HEK293 (cell line): ENCODE measurements around the gene GALNT15.

ENCODE experiments used
- CTCF ChIA-PET: fragments of 350-600 bp; formaldehyde crosslinking; extraction: SDS; loops from one replicate; lab custom pipeline; 2021; ENCODE audit warnings: antibody characterized with exemption; lab: Yijun Ruan, JAX
- POLR2A ChIA-PET: fragments of 300-600 bp; formaldehyde crosslinking; extraction: SDS; loops from one replicate; lab custom pipeline; 2020; ENCODE audit warnings: antibody characterized with exemption, inconsistent platforms; lab: Yijun Ruan, JAX
- H3K27ac ChIP-seq: fragments of 200-500 bp; sonication (Bioruptor generic); 2 replicates; pipeline ENCODE4 v1.5.1; 2014; ENCODE audit warnings: low read depth, low read length, control low read depth, inconsistent platforms; ENCODE audit errors: extremely low read depth
- H3K36me3 ChIP-seq, 2 experiments: fragments of 200-500 bp in 1 of 2; sonication (Bioruptor generic) in 1 of 2; 1 replicate in 1 of 2; 2 replicates in 1 of 2; pipeline ENCODE4 v1.5.1; 2014 to 2017; ENCODE audit warnings: inconsistent platforms in 2 of 2, low read length in 2 of 2; ENCODE audit not compliant: control insufficient read depth in 2 of 2, insufficient read depth in 1 of 2
- H3K4me1 ChIP-seq: fragments of 200-500 bp; sonication (Bioruptor generic); 2 replicates; pipeline ENCODE4 v1.5.1; 2014; ENCODE audit warnings: mild to moderate bottlenecking, low read length, inconsistent platforms; ENCODE audit not compliant: control insufficient read depth, insufficient read depth
- H3K4me3 ChIP-seq: 2 replicates; pipeline ENCODE4 v1.5.1; 2011; ENCODE audit warnings: low read depth, mild to moderate bottlenecking, control low read depth, low read length, moderate library complexity
- H3K9me3 ChIP-seq: fragments of 200-500 bp; sonication (Bioruptor generic); 2 replicates; pipeline ENCODE4 v1.5.1; 2014; ENCODE audit warnings: low read depth, low read length, inconsistent platforms; ENCODE audit not compliant: control insufficient read depth, insufficient read depth
- HOXD13 ChIP-seq: sonication (generic); formaldehyde crosslinking; IDR thresholded peaks from 2 replicates; pipeline ENCODE4 v1.8.0; 2022; ENCODE audit warnings: missing genetic modification reagents, borderline replicate concordance
- IKZF3 ChIP-seq: fragments of 450-650 bp; IDR thresholded peaks from 2 replicates; pipeline ENCODE4 v1.5.0; 2018; ENCODE audit warnings: missing biosample characterization, mild to moderate bottlenecking, missing genetic modification characterization, moderate library complexity
- KLF1 ChIP-seq: fragments of 450-650 bp; formaldehyde crosslinking; IDR thresholded peaks from 2 replicates; pipeline ENCODE4 v1.5.1; 2016; ENCODE audit warnings: missing biosample characterization, missing genetic modification characterization
- KLF16 ChIP-seq: fragments of 450-650 bp; formaldehyde crosslinking; IDR thresholded peaks from 2 replicates; pipeline ENCODE4 v1.5.1; 2017; ENCODE audit warnings: missing biosample characterization, missing genetic modification characterization
- MZF1 ChIP-seq: fragments of 450-650 bp; formaldehyde crosslinking; IDR thresholded peaks from 2 replicates; pipeline ENCODE4 v1.5.1; 2017; ENCODE audit warnings: missing biosample characterization, missing genetic modification characterization, borderline replicate concordance
- TCF7L2 ChIP-seq: IDR thresholded peaks from 2 replicates; pipeline ENCODE4 v1.6.1; 2011; ENCODE audit warnings: low read depth, mild to moderate bottlenecking, inconsistent platforms, low read length, moderate library complexity, borderline replicate concordance
- ZNF175 ChIP-seq: fragments of 450-650 bp; formaldehyde crosslinking; IDR thresholded peaks from 2 replicates; pipeline ENCODE4 v1.5.1; 2016; ENCODE audit warnings: missing biosample characterization, missing genetic modification characterization
- ZNF23 ChIP-seq: fragments of 450-650 bp; formaldehyde crosslinking; IDR thresholded peaks from 2 replicates; pipeline ENCODE4 v1.5.1; 2016; ENCODE audit warnings: missing biosample characterization, missing genetic modification characterization, borderline replicate concordance
- ZNF341 ChIP-seq: fragments of 450-650 bp; formaldehyde crosslinking; IDR thresholded peaks from 2 replicates; pipeline ENCODE4; 2016; ENCODE audit warnings: low read depth, missing biosample characterization, missing genetic modification characterization
- ZNF433 ChIP-seq: fragments of 450-650 bp; formaldehyde crosslinking; IDR thresholded peaks from 2 replicates; pipeline ENCODE4 v1.5.1; 2016; ENCODE audit warnings: missing biosample characterization, missing genetic modification characterization, low read depth
- ZNF701 ChIP-seq: fragments of 450-650 bp; formaldehyde crosslinking; IDR thresholded peaks from 2 replicates; pipeline ENCODE4 v1.5.1; 2016; ENCODE audit warnings: missing biosample characterization, missing genetic modification characterization
- ZNF792 ChIP-seq: fragments of 450-650 bp; formaldehyde crosslinking; IDR thresholded peaks from 2 replicates; pipeline ENCODE4 v1.5.1; 2016; ENCODE audit warnings: missing biosample characterization, missing genetic modification characterization
- TF ChIP-seq, protein P1 (sequence below): fragments of 450-650 bp; formaldehyde crosslinking; IDR thresholded peaks from 2 replicates; pipeline ENCODE4 v1.5.0; 2017; ENCODE audit warnings: missing biosample characterization, missing genetic modification characterization, borderline replicate concordance
- TF ChIP-seq, protein P2 (sequence below): fragments of 450-650 bp; formaldehyde crosslinking; IDR thresholded peaks from 2 replicates; pipeline ENCODE4; 2016; ENCODE audit warnings: missing biosample characterization, missing genetic modification characterization
- TF ChIP-seq, protein P3 (sequence below): fragments of 450-650 bp; formaldehyde crosslinking; IDR thresholded peaks from 2 replicates; pipeline ENCODE4 v1.5.1; 2016; ENCODE audit warnings: missing biosample characterization, missing genetic modification characterization, borderline replicate concordance
- TF ChIP-seq, protein P4 (sequence below): fragments of 450-650 bp; formaldehyde crosslinking; optimal IDR thresholded peaks from 2 replicates; pipeline ENCODE3; 2016; ENCODE audit warnings: missing biosample characterization, mild to moderate bottlenecking, missing genetic modification characterization

GALNT15 gene

DNA sequence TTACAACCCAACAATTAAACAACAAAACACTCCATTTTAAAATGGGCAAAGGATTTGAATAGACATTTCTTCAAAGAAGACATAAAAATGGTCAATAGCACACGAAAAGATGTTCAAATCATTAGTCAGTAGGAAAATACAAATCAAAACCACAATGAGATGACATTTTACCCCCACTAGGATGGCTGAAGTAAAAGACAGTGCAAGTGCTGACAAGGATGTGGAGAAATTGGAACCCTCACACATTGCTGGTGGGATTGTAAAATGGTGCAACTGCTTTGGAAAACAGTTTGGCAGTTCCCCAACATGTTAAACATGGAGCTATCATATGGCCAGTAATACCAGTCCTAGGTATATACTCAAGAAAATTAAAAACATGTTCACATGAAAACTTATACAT lies 11.6 kb downstream of the GALNT15 start:
- no peaks in the 10 kb centered on the region for H3K36me3 ChIP-seq
- TF ChIP-seq KLF16 (tag by site-specific recombination) (no peak), TCF7L2 (no peak), ZNF792 (tag by site-specific recombination) (no peak)
- TF ChIP-seq, protein P1, sequence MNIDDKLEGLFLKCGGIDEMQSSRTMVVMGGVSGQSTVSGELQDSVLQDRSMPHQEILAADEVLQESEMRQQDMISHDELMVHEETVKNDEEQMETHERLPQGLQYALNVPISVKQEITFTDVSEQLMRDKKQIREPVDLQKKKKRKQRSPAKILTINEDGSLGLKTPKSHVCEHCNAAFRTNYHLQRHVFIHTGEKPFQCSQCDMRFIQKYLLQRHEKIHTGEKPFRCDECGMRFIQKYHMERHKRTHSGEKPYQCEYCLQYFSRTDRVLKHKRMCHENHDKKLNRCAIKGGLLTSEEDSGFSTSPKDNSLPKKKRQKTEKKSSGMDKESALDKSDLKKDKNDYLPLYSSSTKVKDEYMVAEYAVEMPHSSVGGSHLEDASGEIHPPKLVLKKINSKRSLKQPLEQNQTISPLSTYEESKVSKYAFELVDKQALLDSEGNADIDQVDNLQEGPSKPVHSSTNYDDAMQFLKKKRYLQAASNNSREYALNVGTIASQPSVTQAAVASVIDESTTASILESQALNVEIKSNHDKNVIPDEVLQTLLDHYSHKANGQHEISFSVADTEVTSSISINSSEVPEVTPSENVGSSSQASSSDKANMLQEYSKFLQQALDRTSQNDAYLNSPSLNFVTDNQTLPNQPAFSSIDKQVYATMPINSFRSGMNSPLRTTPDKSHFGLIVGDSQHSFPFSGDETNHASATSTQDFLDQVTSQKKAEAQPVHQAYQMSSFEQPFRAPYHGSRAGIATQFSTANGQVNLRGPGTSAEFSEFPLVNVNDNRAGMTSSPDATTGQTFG (tag by site-specific recombination), result no peak
- TF ChIP-seq, protein P2, sequence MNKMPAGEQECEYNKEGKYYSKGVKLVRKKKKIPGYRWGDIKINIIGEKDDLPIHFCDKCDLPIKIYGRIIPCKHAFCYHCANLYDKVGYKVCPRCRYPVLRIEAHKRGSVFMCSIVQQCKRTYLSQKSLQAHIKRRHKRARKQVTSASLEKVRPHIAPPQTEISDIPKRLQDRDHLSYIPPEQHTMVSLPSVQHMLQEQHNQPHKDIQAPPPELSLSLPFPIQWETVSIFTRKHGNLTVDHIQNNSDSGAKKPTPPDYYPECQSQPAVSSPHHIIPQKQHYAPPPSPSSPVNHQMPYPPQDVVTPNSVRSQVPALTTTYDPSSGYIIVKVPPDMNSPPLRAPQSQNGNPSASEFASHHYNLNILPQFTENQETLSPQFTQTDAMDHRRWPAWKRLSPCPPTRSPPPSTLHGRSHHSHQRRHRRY, result no peak
- CTCF ChIA-PET, result no interaction called here
- no peak overlapping the region for H3K27ac ChIP-seq
- no peak overlapping the region for H3K4me3 ChIP-seq
- H3K4me1 ChIP-seq, result no peaks in the 10 kb centered on the region
- H3K9me3 ChIP-seq, result no peaks in the 10 kb centered on the region
- POLR2A ChIA-PET, result no interaction called here

DNA sequence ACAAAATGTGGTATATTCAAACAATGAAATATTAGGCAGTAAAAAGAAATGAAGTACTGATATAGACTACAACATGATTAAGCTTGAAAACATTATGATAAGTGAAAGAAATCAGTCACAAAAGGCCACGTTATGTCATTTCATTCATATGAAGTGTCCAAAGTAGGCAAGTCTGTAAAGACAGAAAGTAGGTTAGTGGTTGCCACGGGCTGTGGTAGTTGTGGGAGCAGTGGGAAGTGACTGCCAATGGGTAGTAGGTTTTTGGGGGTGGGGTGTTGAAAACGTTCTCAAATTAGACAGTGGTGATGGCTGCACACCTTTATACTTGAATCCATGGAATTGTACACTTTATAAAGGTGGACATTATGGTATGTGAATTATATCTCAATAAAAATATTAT lies 12.1 kb downstream of the GALNT15 start:
- ChIA-PET POLR2A (no interaction called here), CTCF (no interaction called here)
- TF ChIP-seq HOXD13 (CRISPR knock-in tag) (no peak), ZNF433 (tag by site-specific recombination) (no peak), ZNF175 (tag by site-specific recombination) (no peak), ZNF23 (no peak), ZNF341 (tag by site-specific recombination) (no peak), IKZF3 (tag by site-specific recombination) (no peak), MZF1 (tag by site-specific recombination) (no peak), KLF1 (tag by site-specific recombination) (no peak), ZNF701 (tag by site-specific recombination) (no peak)
- TF ChIP-seq, protein P3, sequence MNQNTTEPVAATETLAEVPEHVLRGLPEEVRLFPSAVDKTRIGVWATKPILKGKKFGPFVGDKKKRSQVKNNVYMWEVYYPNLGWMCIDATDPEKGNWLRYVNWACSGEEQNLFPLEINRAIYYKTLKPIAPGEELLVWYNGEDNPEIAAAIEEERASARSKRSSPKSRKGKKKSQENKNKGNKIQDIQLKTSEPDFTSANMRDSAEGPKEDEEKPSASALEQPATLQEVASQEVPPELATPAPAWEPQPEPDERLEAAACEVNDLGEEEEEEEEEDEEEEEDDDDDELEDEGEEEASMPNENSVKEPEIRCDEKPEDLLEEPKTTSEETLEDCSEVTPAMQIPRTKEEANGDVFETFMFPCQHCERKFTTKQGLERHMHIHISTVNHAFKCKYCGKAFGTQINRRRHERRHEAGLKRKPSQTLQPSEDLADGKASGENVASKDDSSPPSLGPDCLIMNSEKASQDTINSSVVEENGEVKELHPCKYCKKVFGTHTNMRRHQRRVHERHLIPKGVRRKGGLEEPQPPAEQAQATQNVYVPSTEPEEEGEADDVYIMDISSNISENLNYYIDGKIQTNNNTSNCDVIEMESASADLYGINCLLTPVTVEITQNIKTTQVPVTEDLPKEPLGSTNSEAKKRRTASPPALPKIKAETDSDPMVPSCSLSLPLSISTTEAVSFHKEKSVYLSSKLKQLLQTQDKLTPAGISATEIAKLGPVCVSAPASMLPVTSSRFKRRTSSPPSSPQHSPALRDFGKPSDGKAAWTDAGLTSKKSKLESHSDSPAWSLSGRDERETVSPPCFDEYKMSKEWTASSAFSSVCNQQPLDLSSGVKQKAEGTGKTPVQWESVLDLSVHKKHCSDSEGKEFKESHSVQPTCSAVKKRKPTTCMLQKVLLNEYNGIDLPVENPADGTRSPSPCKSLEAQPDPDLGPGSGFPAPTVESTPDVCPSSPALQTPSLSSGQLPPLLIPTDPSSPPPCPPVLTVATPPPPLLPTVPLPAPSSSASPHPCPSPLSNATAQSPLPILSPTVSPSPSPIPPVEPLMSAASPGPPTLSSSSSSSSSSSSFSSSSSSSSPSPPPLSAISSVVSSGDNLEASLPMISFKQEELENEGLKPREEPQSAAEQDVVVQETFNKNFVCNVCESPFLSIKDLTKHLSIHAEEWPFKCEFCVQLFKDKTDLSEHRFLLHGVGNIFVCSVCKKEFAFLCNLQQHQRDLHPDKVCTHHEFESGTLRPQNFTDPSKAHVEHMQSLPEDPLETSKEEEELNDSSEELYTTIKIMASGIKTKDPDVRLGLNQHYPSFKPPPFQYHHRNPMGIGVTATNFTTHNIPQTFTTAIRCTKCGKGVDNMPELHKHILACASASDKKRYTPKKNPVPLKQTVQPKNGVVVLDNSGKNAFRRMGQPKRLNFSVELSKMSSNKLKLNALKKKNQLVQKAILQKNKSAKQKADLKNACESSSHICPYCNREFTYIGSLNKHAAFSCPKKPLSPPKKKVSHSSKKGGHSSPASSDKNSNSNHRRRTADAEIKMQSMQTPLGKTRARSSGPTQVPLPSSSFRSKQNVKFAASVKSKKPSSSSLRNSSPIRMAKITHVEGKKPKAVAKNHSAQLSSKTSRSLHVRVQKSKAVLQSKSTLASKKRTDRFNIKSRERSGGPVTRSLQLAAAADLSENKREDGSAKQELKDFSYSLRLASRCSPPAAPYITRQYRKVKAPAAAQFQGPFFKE, result no peak
- TF ChIP-seq, protein P4, sequence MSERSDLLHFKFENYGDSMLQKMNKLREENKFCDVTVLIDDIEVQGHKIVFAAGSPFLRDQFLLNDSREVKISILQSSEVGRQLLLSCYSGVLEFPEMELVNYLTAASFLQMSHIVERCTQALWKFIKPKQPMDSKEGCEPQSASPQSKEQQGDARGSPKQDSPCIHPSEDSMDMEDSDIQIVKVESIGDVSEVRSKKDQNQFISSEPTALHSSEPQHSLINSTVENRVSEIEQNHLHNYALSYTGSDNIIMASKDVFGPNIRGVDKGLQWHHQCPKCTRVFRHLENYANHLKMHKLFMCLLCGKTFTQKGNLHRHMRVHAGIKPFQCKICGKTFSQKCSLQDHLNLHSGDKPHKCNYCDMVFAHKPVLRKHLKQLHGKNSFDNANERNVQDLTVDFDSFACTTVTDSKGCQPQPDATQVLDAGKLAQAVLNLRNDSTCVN, result no peak
- H3K36me3 ChIP-seq, result no peaks in the 10 kb centered on the region
- H3K9me3 ChIP-seq, result no peaks in the 10 kb centered on the region
- H3K27ac ChIP-seq, result no peak overlapping the region
- H3K4me3 ChIP-seq, result no peak overlapping the region
- H3K4me1 ChIP-seq, result no peaks in the 10 kb centered on the region
